Stomach (tissue), 9 donors: Measurements from ENCODE around the gene FAM187B. TPM values are rescaled to one million over a fixed set of nuclear protein-coding genes. Genes with fewer than 3 reads are reported as not detected.
A peak's percentile ranks its signal among the peaks of the same experiment; 100 is the strongest.

Source experiments
- DNase-seq, 2 donors: peaks; one replicate each; pipeline versions ENCODE4 v3.0.0 to v3.0.0-alpha.2; 2013 to 2019
- H3K27ac ChIP-seq, 5 donors: fragments of 200-600 bp in 4 of 5; sonication (generic) in 4 of 5; one replicate each; pipeline ENCODE4 v1.5.1; 2013 to 2019; ENCODE audit warnings: mild to moderate bottlenecking in 1 of 5, moderate library complexity in 1 of 5
- H3K27me3 ChIP-seq, 3 donors: fragments of 200-600 bp; sonication (generic); one replicate each; pipeline ENCODE4 v1.5.1; 2017 to 2019; ENCODE audit warnings: mixed run types in 1 of 3
- H3K36me3 ChIP-seq, 4 donors: fragments of 200-600 bp; sonication (generic); 1 replicate in 3 of 4; 2 replicates in 1 of 4; pipeline ENCODE4 v1.5.1; 2016 to 2019
- H3K4me1 ChIP-seq, 4 donors: fragments of 200-600 bp; sonication (generic); one replicate each; pipeline ENCODE4 v1.5.1; 2016 to 2019
- H3K4me3 ChIP-seq, 4 donors: fragments of 200-600 bp; sonication (generic) in 3 of 4; one replicate each; pipeline ENCODE4 v1.5.1; 2016 to 2019; ENCODE audit warnings: mild to moderate bottlenecking in 1 of 4
- H3K9me3 ChIP-seq, 4 donors: fragments of 200-600 bp; sonication (generic); one replicate each; pipeline ENCODE4 v1.5.1; 2016 to 2019
- EP300 ChIP-seq: sonication (generic); formaldehyde crosslinking; IDR thresholded peaks from one replicate; pipeline ENCODE4 v1.6.1; 2017; ENCODE audit warnings: antibody characterized with exemption
- POLR2A ChIP-seq, 4 donors: fragments of 450-650 bp; IDR thresholded peaks; one replicate each; pipeline ENCODE4 v1.6.1; 2016; ENCODE audit warnings: antibody characterized with exemption in 4 of 4, control low read depth in 2 of 4, mild to moderate bottlenecking in 1 of 4, moderate library complexity in 1 of 4
- POLR2AphosphoS5 ChIP-seq, 3 donors: sonication (generic); formaldehyde crosslinking; IDR thresholded peaks; one replicate each; pipeline ENCODE4 v1.6.1; 2016; ENCODE audit warnings: antibody characterized with exemption in 3 of 3
- WGBS, 5 donors: extraction: QIAGEN DNeasy Blood & Tissue Kit in 3 of 5; methylation state at CpG; one replicate each; pipeline versions ENCODE4 v1.1.5 to v1.1.7; 2013 to 2018; 5-methylcytosine and 5-hydroxymethylcytosine counted together
- intact Hi-C: fragments of 100-400 bp; cut with DNase I; formaldehyde crosslinking; loops from one replicate; pipeline ENCODE4 v1.15.1; 2023; ENCODE audit warnings: low total_unique reads
- polyA plus RNA-seq, 3 donors: library from polyadenylated mRNA; stranded (reverse); fragments of 200-250 nt; gene quantifications; one replicate each; pipeline ENCODE4 v1.2.3, GENCODE V29; 2013
- total RNA-seq, 5 donors: library from RNA; depleted of rRNA; stranded (reverse); fragments of >200 nt; gene quantifications; one replicate each; pipeline versions ENCODE4 v1.1.0 to v1.2.3, GENCODE V29; 2014 to 2016
- TF ChIP-seq, protein P1 (sequence below), 7 experiments: fragments of 450-650 bp in 4 of 7; fragments of 200-600 bp in 3 of 7; sonication (generic) in 3 of 7; IDR thresholded peaks; one replicate each; pipeline ENCODE4 v1.5.1; 2016 to 2019; ENCODE audit warnings: antibody characterized with exemption in 7 of 7, control low read depth in 2 of 7, mild to moderate bottlenecking in 1 of 7
- donor health status: healthy with polysubstance abuse.
- donor health status: Bipolar disorder and iron deficiency.
- donor health status: healthy.

Gene FAM187B
- total and polyA plus RNA-seq, 8 donors: 0.25 TPM; not detected in 7

DNA sequence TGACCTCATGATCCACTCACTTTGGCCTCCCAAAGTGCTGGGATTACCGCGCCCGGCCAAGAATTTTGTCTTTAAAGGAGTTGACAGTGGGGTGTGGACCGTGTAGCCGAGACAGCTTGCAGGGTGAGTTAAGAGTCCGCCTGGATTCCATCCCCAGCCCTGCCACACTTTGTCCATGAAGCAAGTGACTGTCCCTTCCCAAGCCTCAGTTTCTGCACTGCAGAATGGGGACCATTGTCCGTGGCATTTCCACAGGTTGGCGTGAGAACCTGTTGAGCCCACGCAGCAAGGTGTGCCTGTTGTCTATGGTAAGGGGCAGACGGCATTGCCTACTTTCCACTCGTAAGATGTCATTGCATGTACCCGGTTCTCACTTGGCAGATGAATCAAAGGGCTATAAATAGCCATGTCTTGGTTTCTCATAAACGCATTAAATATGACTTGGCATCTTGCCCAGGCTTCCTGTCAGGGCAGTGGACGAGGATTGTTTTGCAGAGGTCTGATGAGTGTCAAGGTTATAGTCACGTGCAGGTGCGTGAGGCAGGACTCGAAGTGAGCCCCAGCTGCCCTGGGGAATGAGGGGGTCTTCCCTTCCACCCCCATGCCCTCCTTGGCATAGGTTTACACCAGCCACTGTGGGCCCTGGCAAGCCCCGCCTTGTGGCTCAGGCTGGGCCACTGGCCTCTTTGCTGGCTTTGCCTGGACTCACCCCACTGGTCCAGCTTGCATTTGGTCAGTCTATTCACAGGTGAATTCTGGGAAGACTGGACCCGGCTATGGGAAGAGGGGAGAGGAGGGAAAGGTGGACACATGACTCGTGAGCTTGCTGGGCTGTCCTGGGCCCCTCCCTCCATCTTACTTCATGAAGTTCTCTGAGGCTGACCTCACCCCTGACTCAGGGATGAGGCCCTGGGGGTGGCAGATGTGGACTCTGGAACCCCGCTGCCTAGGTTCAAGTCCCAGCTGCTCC is 14.6 kb downstream of the FAM187B start:
- H3K36me3 ChIP-seq: no peaks in the 10 kb centered on the region
- intact Hi-C loops: no loop called here
- peaks cover 14 to 22% (median 18%) of the 10 kb centered on the region in 4 donors for H3K4me1 ChIP-seq
- 17 to 24% (median 20%) methylated on average over 21 of the region's 21 CpGs for WGBS, 5 donors
- peak overlapping the region; percentile 60 to 85 (median 74) for H3K27ac ChIP-seq
- H3K9me3 ChIP-seq: peaks cover 0 to under 1% (median 0%) of the 10 kb centered on the region in 4 donors
- H3K4me3 ChIP-seq: no peak overlapping the region
- DNase-seq: peak; percentile 80 to 94
- H3K27me3 ChIP-seq: no peaks in the 10 kb centered on the region
- TF ChIP-seq POLR2AphosphoS5 (IDR thresholded peaks at IDR 0.05): peak; percentile 45 to 74 (median 65)
- TF ChIP-seq, protein P1, sequence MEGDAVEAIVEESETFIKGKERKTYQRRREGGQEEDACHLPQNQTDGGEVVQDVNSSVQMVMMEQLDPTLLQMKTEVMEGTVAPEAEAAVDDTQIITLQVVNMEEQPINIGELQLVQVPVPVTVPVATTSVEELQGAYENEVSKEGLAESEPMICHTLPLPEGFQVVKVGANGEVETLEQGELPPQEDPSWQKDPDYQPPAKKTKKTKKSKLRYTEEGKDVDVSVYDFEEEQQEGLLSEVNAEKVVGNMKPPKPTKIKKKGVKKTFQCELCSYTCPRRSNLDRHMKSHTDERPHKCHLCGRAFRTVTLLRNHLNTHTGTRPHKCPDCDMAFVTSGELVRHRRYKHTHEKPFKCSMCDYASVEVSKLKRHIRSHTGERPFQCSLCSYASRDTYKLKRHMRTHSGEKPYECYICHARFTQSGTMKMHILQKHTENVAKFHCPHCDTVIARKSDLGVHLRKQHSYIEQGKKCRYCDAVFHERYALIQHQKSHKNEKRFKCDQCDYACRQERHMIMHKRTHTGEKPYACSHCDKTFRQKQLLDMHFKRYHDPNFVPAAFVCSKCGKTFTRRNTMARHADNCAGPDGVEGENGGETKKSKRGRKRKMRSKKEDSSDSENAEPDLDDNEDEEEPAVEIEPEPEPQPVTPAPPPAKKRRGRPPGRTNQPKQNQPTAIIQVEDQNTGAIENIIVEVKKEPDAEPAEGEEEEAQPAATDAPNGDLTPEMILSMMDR (IDR thresholded peaks at IDR 0.05): no peak

DNA sequence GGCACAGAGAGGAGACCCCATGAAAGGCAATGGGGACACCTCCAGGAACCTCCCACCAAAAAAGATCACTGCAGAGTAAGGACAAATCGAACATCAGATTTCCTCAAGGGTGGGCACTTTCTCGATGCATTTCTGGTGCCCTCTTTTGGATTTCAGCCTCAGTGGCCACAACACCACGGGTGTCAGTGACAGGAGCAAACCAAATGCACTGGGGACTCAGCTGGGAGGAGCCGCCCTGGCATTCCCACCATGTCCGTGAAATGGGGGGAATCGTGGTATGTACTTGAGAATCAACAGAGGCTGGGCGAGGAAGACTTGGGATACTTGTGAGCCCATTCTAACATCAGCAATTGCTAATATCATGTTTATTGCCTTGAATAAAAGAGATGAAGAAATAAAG is 16.3 kb downstream of the FAM187B start:
- 65 to 71% (median 70%) methylated on average over 7 of the region's 7 CpGs for WGBS, 5 donors
- H3K9me3 ChIP-seq: no peaks in the 10 kb centered on the region
- no peaks in the 10 kb centered on the region for H3K27me3 ChIP-seq
- no peak for DNase-seq
- H3K36me3 ChIP-seq: no peaks in the 10 kb centered on the region
- intact Hi-C loops: no loop called here
- peaks cover 14 to 22% (median 18%) of the 10 kb centered on the region in 4 donors for H3K4me1 ChIP-seq
- TF ChIP-seq POLR2AphosphoS5 (IDR thresholded peaks at IDR 0.05) (no peak), EP300 (no peak), POLR2A (IDR thresholded peaks at IDR 0.05) (no peak)
- TF ChIP-seq, protein P1 (IDR thresholded peaks at IDR 0.05): no peak
- H3K27ac ChIP-seq: peak overlapping the region in 4 of 5 donors; percentile 60 to 85 (median 77)
- H3K4me3 ChIP-seq: no peak overlapping the region

DNA sequence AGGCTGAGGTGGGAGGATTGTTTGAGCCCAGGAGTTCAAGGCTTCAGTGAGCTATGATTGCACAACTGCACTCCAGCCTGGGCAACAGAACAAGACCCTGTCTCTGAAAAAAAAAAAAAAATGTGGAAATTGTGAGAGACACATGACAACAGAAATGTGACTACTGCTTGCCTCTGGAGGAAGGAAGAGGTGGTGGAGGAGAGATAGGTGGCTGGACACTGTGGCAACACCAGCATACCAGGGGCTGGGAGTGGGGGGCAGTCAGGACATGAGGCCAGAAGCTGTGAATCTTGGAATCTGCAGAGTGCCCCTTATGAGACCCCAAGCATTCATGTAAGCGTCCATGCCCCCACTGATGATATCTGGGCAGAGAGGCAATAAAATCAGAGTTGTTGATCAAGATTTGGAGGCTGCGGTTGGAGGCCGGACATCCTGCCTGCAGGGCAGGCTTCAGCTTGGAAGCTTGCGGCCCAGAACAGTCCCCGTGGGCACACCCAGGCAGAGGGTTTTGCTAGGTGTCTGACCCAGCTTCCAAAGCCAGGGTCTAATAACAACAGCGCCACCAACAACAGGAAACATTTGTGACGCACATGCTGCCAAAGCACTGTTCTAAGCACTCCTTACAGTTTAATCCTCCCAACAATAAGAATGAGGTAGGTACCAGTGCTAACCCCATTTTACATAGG is 16.9 kb downstream of the FAM187B start:
- Histone ChIP-seq H3K36me3 (no peaks in the 10 kb centered on the region), H3K27ac (peak overlapping the region in 4 of 5 donors; percentile 60 to 85 (median 77)), H3K9me3 (no peaks in the 10 kb centered on the region), H3K4me3 (no peak overlapping the region), H3K4me1 (peaks cover 16 to 25% (median 20%) of the 10 kb centered on the region in 4 donors), H3K27me3 (no peaks in the 10 kb centered on the region)
- DNase-seq: peak; percentile 51 to 65
- intact Hi-C loops: no loop called here
- TF ChIP-seq POLR2A (IDR thresholded peaks at IDR 0.05): no peak
- TF ChIP-seq EP300: no peak
- peak in 2 of 3 donors; percentile 9 to 49 for TF ChIP-seq POLR2AphosphoS5 (IDR thresholded peaks at IDR 0.05)
- WGBS, 5 donors: 54 to 85% (median 73%) methylated on average over 6 to 7 of the region's 7 CpGs

DNA sequence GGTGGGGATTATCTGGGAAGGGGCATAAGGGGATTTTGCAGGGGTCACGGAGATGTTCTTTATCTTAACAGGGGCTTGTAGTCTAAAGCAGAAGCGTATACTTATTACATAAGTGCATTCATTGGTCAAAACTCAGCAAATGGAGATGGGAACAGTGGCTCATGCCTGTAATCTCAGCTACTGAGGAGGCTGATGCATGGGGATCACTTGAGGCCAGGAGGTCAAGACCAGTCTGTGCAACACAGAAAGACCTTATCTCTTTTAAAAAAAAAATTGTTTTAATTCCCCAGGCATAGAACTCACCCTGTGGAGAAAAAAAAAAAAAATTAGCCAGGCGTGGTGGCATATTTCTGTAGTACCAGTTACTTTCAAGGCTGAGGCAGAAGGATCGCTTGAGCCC is 18.9 kb downstream of the FAM187B start:
- intact Hi-C loops: no loop called here
- no peak overlapping the region for H3K4me3 ChIP-seq
- no peaks in the 10 kb centered on the region for H3K27me3 ChIP-seq
- no peaks in the 10 kb centered on the region for H3K36me3 ChIP-seq
- WGBS, 5 donors: 68 to 76% (median 74%) methylated on average over 4 of the region's 4 CpGs
- H3K27ac ChIP-seq: no peak overlapping the region
- H3K4me1 ChIP-seq: peaks cover 19 to 45% (median 35%) of the 10 kb centered on the region in 4 donors
- no peaks in the 10 kb centered on the region for H3K9me3 ChIP-seq
- DNase-seq: no peak
- TF ChIP-seq, protein P1 (IDR thresholded peaks at IDR 0.05): no peak
- no peak for TF ChIP-seq EP300
- no peak for TF ChIP-seq POLR2AphosphoS5 (IDR thresholded peaks at IDR 0.05)
- no peak for TF ChIP-seq POLR2A (IDR thresholded peaks at IDR 0.05)
